ENCODE results near the gene GEMIN7.
A peak's percentile ranks its signal among the peaks of the same experiment; 100 is the strongest.

Gene GEMIN7

GRCh38 chr19:45061965-45062364, 17.1 kb upstream of the GEMIN7 start:
- no peak for DNase-seq (ENCODE audit: low spot score)

- DNase-seq (ENCODE audit: low spot score) = no peak
Observed at GRCh38 chr19:45063851-45064801, 14.9 kb upstream of the GEMIN7 start.

GRCh38 chr19:45066921-45067661, 12.0 kb upstream of the GEMIN7 start:
- no peak for DNase-seq (ENCODE audit: low spot score)

GRCh38 chr19:45068041-45068440, 11.0 kb upstream of the GEMIN7 start:
- DNase-seq (ENCODE audit: low spot score) = no peak

- DNase-seq (ENCODE audit: low spot score) = peak; percentile 78
Observed at GRCh38 chr19:45069056-45069455, 10.0 kb upstream of the GEMIN7 start.

GRCh38 chr19:45070214-45070613, 8.8 kb upstream of the GEMIN7 start:
- no peak for DNase-seq (ENCODE audit: low spot score)

- DNase-seq (ENCODE audit: low spot score) = no peak
Observed at GRCh38 chr19:45070861-45071544, 8.1 kb upstream of the GEMIN7 start.

- DNase-seq (ENCODE audit: low spot score) = no peak
Observed at GRCh38 chr19:45071545-45071938, 7.5 kb upstream of the GEMIN7 start.

GRCh38 chr19:45071969-45072790, 6.9 kb upstream of the GEMIN7 start:
- peak; percentile 40 for DNase-seq (ENCODE audit: low spot score)

- peak; percentile 44 for DNase-seq (ENCODE audit: low spot score)
Observed at GRCh38 chr19:45074744-45075300, 4.2 kb upstream of the GEMIN7 start.

- DNase-seq (ENCODE audit: low spot score) = peak; percentile 81
Observed at GRCh38 chr19:45075301-45076028, 3.6 kb upstream of the GEMIN7 start.

- peak; percentile 87 for DNase-seq (ENCODE audit: low spot score)
Observed at GRCh38 chr19:45076029-45076850, 2.8 kb upstream of the GEMIN7 start, which contains the start of gene ZNF296. Gene ZNF296, minus strand, starts transcription at chr19:45076478. Its CDS starts 105 bp downstream, at chr19:45076373.

GRCh38 chr19:45076851-45077730, 2.0 kb upstream of the GEMIN7 start:
- no peak for DNase-seq (ENCODE audit: low spot score)

- no peak for DNase-seq (ENCODE audit: low spot score)
Observed at GRCh38 chr19:45078390-45079062, 534 bp upstream of the GEMIN7 start.

- DNase-seq (ENCODE audit: low spot score) = no peak
Observed at GRCh38 chr19:45079911-45080370, 881 bp downstream of the GEMIN7 start.

GRCh38 chr19:45082170-45082569, 3.1 kb downstream of the GEMIN7 start:
- DNase-seq (ENCODE audit: low spot score) = no peak

GRCh38 chr19:45086480-45086879, 7.4 kb downstream of the GEMIN7 start:
- DNase-seq (ENCODE audit: low spot score) = no peak

- DNase-seq (ENCODE audit: low spot score) = no peak
Observed at GRCh38 chr19:45087531-45087930, 8.5 kb downstream of the GEMIN7 start.

Data from iPS-NIHi11 (cell line).